Activated CD8-positive, alpha-beta memory T cell treated with anti-CD3 and anti-CD28 coated beads for 48 hours (primary cell): Measurements from ENCODE around the gene SPDYE3.
"Not testable (repeated sequence)": the region's sequence is repeated elsewhere in the genome, so short reads cannot be mapped to it uniquely, and the experiment has no call there.

Experiments
- DNase-seq, 3 experiments: peaks; one replicate each; pipeline ENCODE4 v3.0.0-alpha.2; 2020; ENCODE audit warnings: low read depth in 2 of 3, low spot score in 2 of 3

The SPDYE3 gene

GRCh38 chr7:100348805-100349204 lies 41.3 kb downstream of the SPDYE3 start:
- DNase-seq: no peak

- no peak for DNase-seq
These were observed 42.3 kb downstream of the SPDYE3 start for GRCh38 chr7:100349757-100350156.

DNA sequence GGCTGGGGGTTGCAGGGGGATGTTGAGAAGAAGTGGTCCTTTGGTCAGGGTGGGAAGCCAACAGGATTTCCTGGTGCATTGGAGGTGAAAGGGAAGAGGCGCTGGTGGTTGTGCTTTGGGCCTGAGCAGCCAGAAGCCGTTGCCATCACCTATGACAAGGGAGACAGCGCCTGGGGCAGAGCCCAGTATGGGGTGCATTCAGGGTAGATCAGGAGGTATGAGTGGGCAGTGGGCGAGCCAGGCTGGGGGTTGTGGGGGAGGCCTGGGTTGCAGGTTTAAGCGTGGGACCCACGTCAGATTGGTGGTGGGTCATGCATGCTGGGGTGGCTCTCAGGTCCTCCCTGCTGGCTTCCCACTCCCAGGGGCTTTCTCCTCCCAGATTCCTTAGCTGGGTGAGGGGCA lies 44.2 kb downstream of the SPDYE3 start:
- DNase-seq: no peak

- not testable (repeated sequence) for DNase-seq
These were observed 44.8 kb downstream of the SPDYE3 start for GRCh38 chr7:100352230-100352781.

DNA sequence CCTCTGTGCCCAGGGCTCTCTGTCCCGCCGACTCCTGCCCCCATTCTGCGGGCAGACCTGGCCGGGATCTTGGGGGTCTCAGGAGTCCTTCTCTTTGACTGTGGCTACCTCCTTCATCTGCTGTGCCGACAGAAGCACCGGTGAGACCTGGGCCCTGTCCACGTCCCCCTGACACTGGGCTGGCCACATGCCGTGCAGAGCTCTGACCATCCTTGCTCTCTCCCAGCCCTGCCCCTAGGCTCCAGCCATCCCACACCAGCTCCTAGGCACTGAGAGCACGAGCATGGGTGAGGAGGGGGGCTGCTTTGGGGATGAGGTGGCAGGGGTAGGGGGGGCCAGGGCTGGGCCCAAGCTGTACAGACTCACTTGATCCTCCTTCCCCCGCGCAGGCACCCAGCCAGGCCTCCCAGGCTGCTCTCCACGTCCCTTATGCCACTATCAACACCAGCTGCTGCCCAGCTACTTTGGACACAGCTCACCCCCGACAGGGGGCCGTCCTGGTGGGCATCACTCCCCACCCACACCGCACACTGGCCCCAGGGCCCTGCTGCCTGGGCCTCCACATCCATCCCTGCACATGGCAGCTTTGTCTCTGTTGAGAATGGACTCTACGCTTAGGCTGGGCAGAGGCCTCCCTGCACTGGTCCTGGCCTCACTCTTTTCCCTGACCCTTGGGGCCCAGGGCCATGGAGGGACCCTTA lies 45.6 kb downstream of the SPDYE3 start:
- no peak for DNase-seq

DNA sequence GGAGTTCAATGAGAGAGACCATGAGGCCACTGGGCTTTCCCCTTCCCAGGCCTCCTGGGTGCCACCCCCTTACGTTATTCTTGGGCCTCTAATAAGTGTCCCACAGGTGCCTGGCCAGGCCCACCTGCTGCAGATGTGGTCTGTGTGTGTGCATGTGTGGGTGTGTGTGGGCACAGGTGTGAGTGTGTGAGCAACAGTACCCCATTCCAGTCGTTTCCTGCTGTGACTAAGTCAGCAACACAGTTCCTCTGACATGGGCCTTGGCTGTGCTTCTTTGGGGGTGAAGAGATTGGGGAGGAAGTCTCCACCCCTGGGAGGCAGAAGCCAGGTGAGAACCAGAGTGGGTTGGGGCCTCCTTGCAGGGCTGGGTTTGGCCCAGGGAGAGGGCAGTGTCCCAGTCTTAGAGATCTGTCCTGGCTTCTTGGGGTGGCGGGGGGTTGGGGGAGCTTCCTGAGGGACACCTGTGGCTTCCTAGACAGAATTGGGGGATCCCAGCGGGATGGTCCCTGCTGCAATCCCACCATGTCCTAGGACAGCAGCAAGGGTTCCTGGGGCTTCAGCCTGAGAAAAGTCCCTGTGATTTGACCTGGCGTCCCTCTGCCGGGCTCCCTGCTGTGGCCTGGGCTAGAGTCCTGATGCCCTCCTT lies 46.3 kb downstream of the SPDYE3 start:
- DNase-seq: no peak

DNA sequence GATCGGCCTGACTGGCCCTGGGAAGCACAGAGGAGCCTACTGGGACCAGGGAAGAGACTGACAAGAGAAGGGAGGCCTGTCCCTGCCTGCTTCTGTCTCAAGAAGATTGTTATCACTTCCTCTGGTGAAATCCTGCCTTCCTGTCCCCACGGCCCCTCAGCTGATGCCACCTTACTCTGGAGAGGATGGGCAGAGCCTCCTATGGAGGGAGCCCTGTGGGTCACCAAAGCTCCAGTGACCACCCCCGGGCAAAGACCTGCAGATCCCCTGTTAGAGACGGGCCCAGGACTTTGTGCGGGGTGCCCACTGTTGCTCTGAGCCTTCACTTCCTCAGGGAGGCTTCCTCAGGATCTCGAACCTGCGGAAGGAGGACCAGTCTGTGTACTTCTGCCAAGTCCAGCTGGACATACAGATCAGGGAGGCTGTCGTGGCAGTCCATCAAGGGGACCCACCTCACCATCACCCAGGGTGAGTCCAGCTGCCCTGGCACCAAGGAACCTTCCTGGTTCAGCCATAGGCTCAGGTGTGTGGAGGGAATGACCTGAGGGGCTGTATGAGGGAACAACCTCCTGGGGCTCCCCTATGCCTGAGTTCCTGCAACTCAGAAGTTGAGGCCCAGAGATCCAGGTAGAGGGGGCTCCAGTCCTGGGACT lies 49.0 kb downstream of the SPDYE3 start:
- DNase-seq: no peak

GRCh38 chr7:100357131-100357561 lies 49.6 kb downstream of the SPDYE3 start:
- DNase-seq: no peak

DNA sequence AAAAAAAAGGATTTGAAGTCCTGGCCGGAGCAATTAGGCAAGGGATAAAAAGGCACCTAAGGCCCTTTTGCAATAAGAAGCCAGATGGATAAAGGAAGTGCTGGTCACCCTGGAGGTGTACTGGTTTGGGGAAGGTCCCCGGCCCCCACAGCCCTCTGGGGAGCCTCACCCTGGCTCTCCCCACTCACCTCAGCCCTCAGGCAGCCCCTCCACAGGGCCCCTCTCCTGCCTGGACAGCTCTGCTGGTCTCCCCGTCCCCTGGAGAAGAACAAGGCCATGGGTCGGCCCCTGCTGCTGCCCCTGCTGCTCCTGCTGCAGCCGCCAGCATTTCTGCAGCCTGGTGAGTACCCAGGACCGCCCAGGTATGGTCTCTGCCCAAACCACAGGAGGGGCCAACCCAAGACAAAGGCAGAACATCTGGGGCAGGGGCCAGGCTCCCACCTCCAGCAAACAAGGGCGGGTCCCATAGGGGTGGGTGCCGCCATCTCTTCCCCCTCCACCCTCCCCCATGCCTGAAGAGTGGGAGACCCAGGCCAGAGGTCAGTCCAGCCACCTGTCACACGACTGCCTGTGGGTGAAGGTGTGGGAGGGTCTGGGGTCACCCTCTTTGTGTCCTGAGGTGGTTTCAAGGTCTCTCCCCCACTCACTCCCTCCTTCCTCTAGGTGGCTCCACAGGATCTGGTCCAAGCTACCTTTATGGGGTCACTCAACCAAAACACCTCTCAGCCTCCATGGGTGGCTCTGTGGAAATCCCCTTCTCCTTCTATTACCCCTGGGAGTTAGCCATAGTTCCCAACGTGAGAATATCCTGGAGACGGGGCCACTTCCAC lies 50.7 kb downstream of the SPDYE3 start, which contains the start of gene PILRB:
Gene PILRB (plus strand): TSS at position 91 of the 830 bp plus-strand sequence. CDS start 186 bp downstream, at position 277.
- DNase-seq: no peak

- no peak for DNase-seq
These were observed 51.3 kb downstream of the SPDYE3 start for GRCh38 chr7:100358857-100359212.

- DNase-seq: no peak
These were observed 52.8 kb downstream of the SPDYE3 start for GRCh38 chr7:100360135-100360854.

GRCh38 chr7:100363098-100363497 lies 55.6 kb downstream of the SPDYE3 start:
- DNase-seq: no peak

- DNase-seq: not testable (repeated sequence)
These were observed 56.3 kb downstream of the SPDYE3 start for GRCh38 chr7:100363797-100364196.

- no peak for DNase-seq
These were observed 57.0 kb downstream of the SPDYE3 start for GRCh38 chr7:100364480-100364879.

GRCh38 chr7:100365998-100366367 lies 58.5 kb downstream of the SPDYE3 start:
- not testable (repeated sequence) for DNase-seq

GRCh38 chr7:100366411-100367250 lies 59.1 kb downstream of the SPDYE3 start:
- no peak for DNase-seq

DNA sequence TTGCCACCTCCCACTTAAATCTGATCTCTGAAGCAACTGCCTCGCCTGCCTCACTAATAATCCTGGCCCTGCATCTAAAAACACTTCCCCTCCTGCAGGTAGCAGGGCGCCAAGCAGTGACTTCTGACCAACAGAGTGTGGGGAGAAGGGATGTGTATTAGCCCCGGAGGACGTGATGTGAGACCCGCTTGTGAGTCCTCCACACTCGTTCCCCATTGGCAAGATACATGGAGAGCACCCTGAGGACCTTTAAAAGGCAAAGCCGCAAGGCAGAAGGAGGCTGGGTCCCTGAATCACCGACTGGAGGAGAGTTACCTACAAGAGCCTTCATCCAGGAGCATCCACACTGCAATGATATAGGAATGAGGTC lies 59.7 kb downstream of the SPDYE3 start:
- no peak for DNase-seq

- DNase-seq: no peak
These were observed 60.4 kb downstream of the SPDYE3 start for GRCh38 chr7:100367676-100368613.

DNA sequence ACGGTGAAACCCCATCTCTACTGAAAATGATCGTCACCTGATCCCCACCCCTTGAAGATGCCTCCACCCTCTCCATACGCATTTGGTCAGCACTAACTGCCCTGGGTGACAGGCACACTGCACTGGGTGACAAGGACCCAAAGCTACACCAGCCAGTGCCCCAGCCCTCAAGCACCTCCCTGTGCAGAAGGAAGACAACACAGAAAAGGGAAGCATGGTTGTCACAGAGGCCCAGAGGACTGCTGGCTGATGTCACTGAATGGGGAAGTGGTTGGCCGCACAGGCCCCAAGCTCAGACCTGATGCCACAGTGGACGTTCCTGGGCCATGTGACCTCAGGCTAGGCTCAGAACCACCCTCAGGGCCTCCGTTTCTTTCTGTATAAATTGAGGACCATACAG lies 61.6 kb downstream of the SPDYE3 start:
- DNase-seq: no peak
